GM12891 (cell line): ENCODE results near the gene ANKH.

ENCODE experiments used
- PAX5 ChIP-seq: IDR thresholded peaks from 2 replicates; pipeline ENCODE4 v1.6.1; 2011; ENCODE audit warnings: low read length, moderate library complexity, mild to moderate bottlenecking; ENCODE audit not compliant: insufficient read depth, severe bottlenecking
- POLR2A ChIP-seq: IDR thresholded peaks from 2 replicates; pipeline ENCODE4 v1.6.1; 2011; ENCODE audit warnings: low read depth, low read length, control low read depth
- POLR2AphosphoS5 ChIP-seq: IDR thresholded peaks from 2 replicates; pipeline ENCODE4 v1.6.1; 2011; ENCODE audit warnings: low read depth, low read length, control low read depth
- SPI1 ChIP-seq: IDR thresholded peaks from 2 replicates; pipeline ENCODE4 v1.6.1; 2011; ENCODE audit warnings: low read depth, low read length, control low read depth
- TAF1 ChIP-seq: IDR thresholded peaks from 2 replicates; pipeline ENCODE4 v1.6.1; 2011; ENCODE audit warnings: low read depth, low read length, control low read depth

DNA sequence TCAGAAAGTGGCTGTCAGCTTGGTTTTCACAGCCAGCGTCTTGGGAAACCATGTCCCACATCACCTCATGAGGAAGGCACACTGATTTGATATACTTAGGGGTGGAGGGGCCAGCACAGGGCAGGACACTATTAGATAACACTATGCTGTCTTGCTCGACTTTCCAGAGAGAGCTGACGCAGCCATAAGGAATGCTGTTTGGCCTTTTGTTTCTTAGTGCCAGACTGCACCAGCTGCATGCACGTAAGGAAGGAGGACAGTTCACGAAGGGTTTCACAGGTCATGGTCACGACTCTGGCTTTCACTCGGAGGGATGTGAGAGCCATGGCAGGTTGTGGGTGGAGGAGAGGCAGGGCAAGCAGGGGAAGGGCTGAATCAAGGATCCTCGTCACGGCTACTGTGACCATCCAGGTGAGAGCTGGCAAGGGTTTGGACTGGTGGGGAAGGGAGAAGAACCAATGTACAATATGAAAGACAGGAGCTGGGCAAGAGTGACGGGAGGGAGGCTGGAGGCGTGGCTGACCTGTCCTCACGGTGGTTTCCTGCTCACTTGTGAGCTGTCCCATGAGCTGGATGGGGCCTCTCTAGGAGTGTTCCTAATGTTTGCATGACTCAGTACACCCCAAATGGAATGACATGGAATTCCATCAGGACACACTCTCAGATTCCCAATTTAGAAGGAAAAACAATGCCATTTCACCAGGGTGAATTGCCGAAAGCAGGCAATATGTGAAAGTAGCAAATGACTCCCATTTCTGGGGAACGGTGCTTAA lies 145.3 kb downstream of the ANKH start:
- TF ChIP-seq TAF1 (no peak), POLR2A (no peak), POLR2AphosphoS5 (no peak), SPI1 (no peak), PAX5 (no peak)
